PC-9 (cell line): ENCODE results near the gene FATE1.

Source experiments
- CTCF ChIP-seq: fragments of 200-600 bp; sonication (generic); conservative IDR thresholded peaks from 2 replicates; pipeline ENCODE4 v1.6.1; 2017; ENCODE audit warnings: mixed run types, antibody characterized with exemption, mild to moderate bottlenecking, moderate library complexity
- EZH2 ChIP-seq: fragments of 200-600 bp; sonication (generic); IDR thresholded peaks from 2 replicates; pipeline ENCODE4 v1.8.0; 2017; ENCODE audit warnings: antibody characterized with exemption, low read depth

DNA sequence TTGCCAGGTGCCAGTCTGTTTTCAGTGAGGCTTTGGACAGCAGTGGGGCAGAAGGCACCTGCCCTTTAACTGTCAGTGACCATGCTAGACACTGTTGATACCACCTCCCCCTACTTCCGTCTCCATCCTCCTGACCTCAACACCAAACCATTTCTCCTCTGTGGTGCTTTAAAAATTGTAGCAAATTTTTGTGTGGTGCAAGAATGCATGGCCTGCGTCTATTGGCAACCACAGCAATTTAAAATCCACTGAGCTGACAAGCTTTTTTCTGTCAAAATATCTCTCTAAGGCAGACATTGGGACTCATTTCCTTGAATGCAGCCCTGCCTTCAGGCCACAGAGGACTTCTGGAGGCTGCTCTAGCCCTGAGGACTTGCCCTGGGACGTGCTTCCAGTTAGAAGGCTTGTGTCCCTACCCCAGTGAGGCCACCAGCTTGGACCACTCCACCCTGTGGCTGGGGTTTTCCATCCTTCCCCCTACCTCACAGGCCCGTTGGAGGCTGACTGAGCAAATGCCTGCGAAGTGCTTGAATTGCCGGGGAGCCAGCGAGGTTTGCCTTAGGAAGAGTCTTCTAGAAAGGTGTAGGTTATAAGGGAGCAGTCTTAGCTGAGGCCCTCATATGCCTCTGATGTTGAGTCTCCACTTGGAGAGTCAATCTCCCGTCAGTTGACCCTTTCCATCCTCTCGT, 13.7 kb upstream of the FATE1 start:
- TF ChIP-seq CTCF (no peak), EZH2 (no peak)
